Adrenal gland (tissue), 12 donors: ENCODE data around the gene NOL4L. TPM values are rescaled to one million over a fixed set of nuclear protein-coding genes. Genes with fewer than 3 reads are reported as not detected.

Source experiments
- DNase-seq, 7 donors: peaks; one replicate each; pipeline ENCODE4 v3.0.0-alpha.2; 2019 to 2020
- H3K27ac ChIP-seq, 5 donors: fragments of 200-600 bp; sonication (generic) in 4 of 5; 1 replicate in 3 of 5; 2 replicates in 2 of 5; pipeline versions ENCODE4 v1.5.1 to v1.8.0; 2016 to 2020; ENCODE audit warnings: mild to moderate bottlenecking in 1 of 5
- H3K27me3 ChIP-seq: fragments of 200-600 bp; 2 replicates; pipeline ENCODE4 v1.8.0; 2021
- H3K36me3 ChIP-seq, 2 donors: fragments of 200-600 bp; replicated peaks in 1 of 2; 1 replicate in 1 of 2; 2 replicates in 1 of 2; pipeline versions ENCODE4 v1.5.1 to v1.8.0; 2018 to 2022
- H3K4me1 ChIP-seq, 2 donors: fragments of 200-600 bp; replicated peaks in 1 of 2; 1 replicate in 1 of 2; 2 replicates in 1 of 2; pipeline versions ENCODE4 v1.5.1 to v1.8.0; 2018 to 2021
- H3K4me3 ChIP-seq, 4 donors: fragments of 200-600 bp; sonication (generic) in 3 of 4; one replicate each; pipeline ENCODE4 v1.5.1; 2016 to 2018
- H3K9me3 ChIP-seq, 3 donors: fragments of 200-600 bp; sonication (generic) in 1 of 3; replicated peaks in 1 of 3; 1 replicate in 2 of 3; 2 replicates in 1 of 3; pipeline versions ENCODE4 v1.5.1 to v1.8.0; 2016 to 2021
- POLR2A ChIP-seq, 2 donors: fragments of 450-650 bp; IDR thresholded peaks; one replicate each; pipeline ENCODE4 v1.6.1; 2017; ENCODE audit warnings: antibody characterized with exemption in 2 of 2, mild to moderate bottlenecking in 2 of 2, moderate library complexity in 1 of 2
- WGBS, 4 donors: extraction: QIAGEN DNeasy Blood & Tissue Kit in 2 of 4; methylation state at CpG; one replicate each; pipeline versions ENCODE4 v1.1.5 to v1.1.7; 2013 to 2017; 5-methylcytosine and 5-hydroxymethylcytosine counted together
- intact Hi-C, 2 donors: fragments of 100-400 bp; cut with DNase I; formaldehyde crosslinking; loops; one replicate each; pipeline versions ENCODE4 v1.14.1 to v1.15.0; 2022 to 2023
- polyA plus RNA-seq, 3 donors: library from polyadenylated mRNA; stranded (reverse); fragments of 200-250 nt in 2 of 3; fragments of 350-450 nt in 1 of 3; fragmentation: Illumina TruSeq in 1 of 3; extraction: RNeasy Lipid Tissue Mini Kit (QIAGEN cat#74804) in 1 of 3; gene quantifications; one replicate each; pipeline ENCODE4 v1.2.3, GENCODE V29; 2013 to 2014
- total RNA-seq, 9 donors: library from RNA; depleted of rRNA in 4 of 9; stranded (reverse); fragments of >200 nt in 4 of 9; fragments of 120-200 nt in 1 of 9; fragmentation: NEBNext Ultra II Directional in 1 of 9; extraction: Animal tissue kit (Norgen Biotek cat#: 25700) in 1 of 9; gene quantifications; one replicate each; pipeline versions ENCODE4 v1.1.0 to v1.2.4, GENCODE V29; 2013 to 2023
- TF ChIP-seq, protein P1 (sequence below), 6 experiments: fragments of 450-650 bp in 4 of 6; fragments of 200-600 bp in 2 of 6; sonication (generic) in 1 of 6; IDR thresholded peaks; 1 replicate in 5 of 6; 2 replicates in 1 of 6; pipeline versions ENCODE4 v1.5.1 to v1.8.0; 2016 to 2021; ENCODE audit warnings: antibody characterized with exemption in 6 of 6, mild to moderate bottlenecking in 2 of 6, moderate library complexity in 1 of 6
- donor health status: healthy with polysubstance abuse.
- donor health status: Bipolar disorder and iron deficiency.
- donor health status: DM: yes; HTN: yes; CAD: no.
- donor health status: DM: no; HTN: no; CAD: no.
- donor health status: DM: no; HTN: no; CAD: no.
- donor health status: DM: yes; HTN: yes; CAD: no.

Gene NOL4L
- total and polyA plus RNA-seq, 12 donors = 6.4 to 30.4 (median 15.7) TPM

DNA sequence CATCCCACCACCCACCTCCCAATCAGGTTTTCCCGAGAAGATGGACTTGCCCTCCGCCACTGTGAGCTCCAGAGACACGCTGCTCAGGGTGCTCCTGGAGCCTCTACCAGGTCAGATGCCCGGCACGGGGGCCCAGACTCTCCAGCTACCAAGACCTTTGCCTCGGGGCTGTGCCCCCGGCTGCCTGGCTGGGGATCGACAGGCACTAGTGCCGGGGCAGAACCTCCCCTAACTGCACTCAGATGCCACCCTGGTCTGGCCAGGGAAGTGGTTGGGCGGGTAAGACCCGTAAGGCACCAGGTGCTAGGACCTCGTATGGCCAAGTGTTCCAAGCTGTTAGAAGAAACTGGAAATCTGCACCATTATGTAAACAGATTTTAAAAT lies 126.3 kb downstream of the NOL4L start:
- DNase-seq = no peak
- Histone ChIP-seq H3K4me3 (no peak overlapping the region), H3K9me3 (no peaks in the 10 kb centered on the region), H3K4me1 (peaks cover 13 to 34% of the 10 kb centered on the region in 2 donors), H3K36me3 (peaks cover 0 to 7% of the 10 kb centered on the region in 2 donors), H3K27me3 (no peaks in the 10 kb centered on the region), H3K27ac (peak overlapping the region in 1 of 5 donors; percentile 6)
- WGBS, 4 donors = 85 to 92% (median 88%) methylated on average over 5 to 12 of the region's 12 CpGs
- TF ChIP-seq, protein P1, sequence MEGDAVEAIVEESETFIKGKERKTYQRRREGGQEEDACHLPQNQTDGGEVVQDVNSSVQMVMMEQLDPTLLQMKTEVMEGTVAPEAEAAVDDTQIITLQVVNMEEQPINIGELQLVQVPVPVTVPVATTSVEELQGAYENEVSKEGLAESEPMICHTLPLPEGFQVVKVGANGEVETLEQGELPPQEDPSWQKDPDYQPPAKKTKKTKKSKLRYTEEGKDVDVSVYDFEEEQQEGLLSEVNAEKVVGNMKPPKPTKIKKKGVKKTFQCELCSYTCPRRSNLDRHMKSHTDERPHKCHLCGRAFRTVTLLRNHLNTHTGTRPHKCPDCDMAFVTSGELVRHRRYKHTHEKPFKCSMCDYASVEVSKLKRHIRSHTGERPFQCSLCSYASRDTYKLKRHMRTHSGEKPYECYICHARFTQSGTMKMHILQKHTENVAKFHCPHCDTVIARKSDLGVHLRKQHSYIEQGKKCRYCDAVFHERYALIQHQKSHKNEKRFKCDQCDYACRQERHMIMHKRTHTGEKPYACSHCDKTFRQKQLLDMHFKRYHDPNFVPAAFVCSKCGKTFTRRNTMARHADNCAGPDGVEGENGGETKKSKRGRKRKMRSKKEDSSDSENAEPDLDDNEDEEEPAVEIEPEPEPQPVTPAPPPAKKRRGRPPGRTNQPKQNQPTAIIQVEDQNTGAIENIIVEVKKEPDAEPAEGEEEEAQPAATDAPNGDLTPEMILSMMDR (IDR thresholded peaks at IDR 0.05) = no peak
- no peak for TF ChIP-seq POLR2A (IDR thresholded peaks at IDR 0.05)
- intact Hi-C loops = loop anchor here in 1 of 2 donors (10.0 kb wide), 1 partner anchor 124 kb away; no protein-coding TSS in a partner anchor

DNA sequence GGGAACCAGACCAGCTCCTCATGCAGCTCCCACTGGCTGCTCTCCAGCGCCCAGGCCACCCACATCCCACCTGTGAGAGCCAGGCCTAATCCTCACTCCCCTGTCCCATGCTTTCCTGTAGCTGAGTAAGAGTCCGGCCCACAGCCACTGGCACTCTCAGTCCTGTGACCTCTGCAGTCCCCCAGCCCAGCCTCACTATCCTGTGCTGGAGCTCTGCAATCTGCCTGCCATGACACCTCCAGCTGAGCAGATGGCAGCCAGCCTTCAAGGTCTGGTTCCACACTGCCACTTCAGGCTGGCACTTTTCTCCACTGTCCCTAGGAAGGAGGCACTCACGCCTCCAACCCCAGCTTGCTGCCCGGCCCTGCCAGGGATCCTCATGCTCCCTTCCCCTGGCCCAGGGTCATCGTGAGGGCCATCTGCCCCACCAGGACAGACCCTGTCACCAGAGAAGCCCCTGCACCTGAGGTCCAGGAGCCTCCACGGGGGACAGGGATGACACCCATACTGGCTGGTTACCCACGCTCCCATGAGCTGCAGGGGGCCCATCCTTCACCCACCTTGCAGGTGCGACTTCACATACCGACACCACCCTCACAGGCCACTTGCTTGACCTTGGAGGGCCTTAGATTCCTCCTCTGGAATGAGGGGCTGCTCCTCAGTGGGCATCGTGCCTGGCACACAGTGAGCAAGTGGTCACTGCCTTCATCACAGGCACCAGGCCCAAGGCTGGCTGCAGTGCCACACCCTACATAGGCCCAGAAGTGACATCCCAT lies 126.9 kb downstream of the NOL4L start:
- Histone ChIP-seq H3K27me3 (no peaks in the 10 kb centered on the region), H3K27ac (peak overlapping the region in 2 of 5 donors; percentile 6 to 50), H3K4me1 (peaks cover 11 to 29% of the 10 kb centered on the region in 2 donors), H3K9me3 (no peaks in the 10 kb centered on the region), H3K36me3 (peaks cover 0 to 10% of the 10 kb centered on the region in 2 donors), H3K4me3 (no peak overlapping the region)
- WGBS, 4 donors = 52 to 67% (median 60%) methylated on average over 3 to 10 of the region's 10 CpGs
- DNase-seq = peak in 1 of 7 donors; percentile 45
- intact Hi-C loops = loop anchor here in 1 of 2 donors (10.0 kb wide), 1 partner anchor 123 kb away; no protein-coding TSS in a partner anchor
- no peak for TF ChIP-seq POLR2A (IDR thresholded peaks at IDR 0.05)
- TF ChIP-seq, protein P1 (IDR thresholded peaks at IDR 0.05) = no peak

DNA sequence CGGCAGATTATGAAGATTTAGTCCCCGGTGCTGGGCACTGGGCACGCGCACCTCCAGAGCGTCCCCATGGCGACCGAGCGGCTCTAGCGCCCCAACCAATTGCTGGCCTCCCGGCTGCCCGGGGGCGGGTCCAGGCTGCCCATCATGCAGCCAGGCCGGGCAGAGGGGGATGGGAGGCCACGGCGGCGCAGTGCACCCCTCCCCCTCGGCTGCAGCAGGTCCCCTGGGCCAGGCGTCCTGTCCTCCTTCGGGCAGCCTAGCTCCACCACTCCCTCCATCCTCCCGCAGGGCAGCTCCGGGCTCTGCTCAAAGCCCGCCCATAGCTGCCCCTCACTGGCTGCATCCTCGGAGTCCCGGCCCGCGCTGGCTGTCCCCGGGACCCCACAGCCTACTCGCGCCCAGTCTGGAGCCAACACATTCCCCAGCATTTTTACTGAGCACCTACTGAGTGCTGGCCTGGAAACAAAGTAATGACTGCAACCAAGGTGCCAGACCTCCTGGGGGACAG lies 127.6 kb downstream of the NOL4L start:
- Histone ChIP-seq H3K9me3 (no peaks in the 10 kb centered on the region), H3K36me3 (peaks cover 0 to 16% of the 10 kb centered on the region in 2 donors), H3K27me3 (no peaks in the 10 kb centered on the region), H3K4me3 (peak overlapping the region in 2 of 4 donors; percentile 42 to 65), H3K27ac (peak overlapping the region in 2 of 5 donors; percentile 50 to 58), H3K4me1 (peaks cover 7 to 24% of the 10 kb centered on the region in 2 donors)
- DNase-seq = peak; percentile 81 to 90 (median 85)
- 8 to 32% (median 13%) methylated on average over 20 to 29 of the region's 29 CpGs; no CpG with 5 or more reads in 1 of the 4 donors for WGBS, 4 donors
- TF ChIP-seq, protein P1 (IDR thresholded peaks at IDR 0.05) = peak in 1 of 6 experiments; percentile 2
- no peak for TF ChIP-seq POLR2A (IDR thresholded peaks at IDR 0.05)
- intact Hi-C loops = loop anchor here in 1 of 2 donors (10.0 kb wide), 1 partner anchor 123 kb away; no protein-coding TSS in a partner anchor

DNA sequence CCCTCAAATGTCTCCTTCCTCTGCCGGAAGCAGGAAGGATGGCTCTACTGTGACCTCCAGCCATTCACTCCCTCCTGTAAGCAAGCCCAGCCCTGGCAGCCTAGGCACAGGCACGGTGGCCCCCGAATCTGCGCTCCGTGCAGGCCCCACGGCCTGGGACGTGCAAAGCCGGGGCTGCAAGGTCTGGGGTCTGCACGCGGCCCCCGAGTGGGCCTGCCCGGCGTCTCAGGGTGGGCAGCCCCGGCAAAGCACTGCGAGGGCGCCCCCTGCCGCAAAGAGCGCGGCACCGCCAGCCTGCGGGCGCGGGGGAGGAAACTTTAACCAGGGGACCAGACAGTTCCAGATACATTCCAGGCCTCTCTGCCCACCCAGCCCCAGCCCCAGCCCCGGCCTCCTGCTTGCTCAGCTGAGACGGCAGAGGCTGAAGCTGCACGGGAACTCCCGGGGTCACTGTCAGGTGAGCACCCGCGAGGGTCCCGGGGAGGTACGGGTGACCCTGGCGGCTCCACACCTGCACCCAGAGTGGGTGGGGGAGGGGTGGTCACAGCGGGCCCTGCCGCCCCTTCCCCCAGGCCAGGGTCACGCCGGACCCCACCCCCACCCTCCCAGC lies 128.2 kb downstream of the NOL4L start:
- peak in 2 of 7 donors; percentile 49 to 55 for DNase-seq
- WGBS, 4 donors = 4 to 38% (median 10%) methylated on average over 1 to 36 of the region's 36 CpGs
- H3K4me3 ChIP-seq = peak overlapping the region in 2 of 4 donors; percentile 42 to 65
- peaks cover 0 to 16% of the 10 kb centered on the region in 2 donors for H3K36me3 ChIP-seq
- no peaks in the 10 kb centered on the region for H3K27me3 ChIP-seq
- no peaks in the 10 kb centered on the region for H3K9me3 ChIP-seq
- intact Hi-C loops = loop anchor here in 1 of 2 donors (10.0 kb wide), 1 partner anchor 122 kb away; no protein-coding TSS in a partner anchor
- H3K4me1 ChIP-seq = peaks cover 7 to 24% of the 10 kb centered on the region in 2 donors
- TF ChIP-seq, protein P1 (IDR thresholded peaks at IDR 0.05) = peak; percentile 51 to 81 (median 71)
- TF ChIP-seq POLR2A (IDR thresholded peaks at IDR 0.05) = no peak
- peak overlapping the region in 2 of 5 donors; percentile 50 to 58 for H3K27ac ChIP-seq
